Activated naive CD8-positive, alpha-beta T cell treated with anti-CD3 and anti-CD28 coated beads, Interleukin-2, amount 10 ng/mL, durations not matched to agents 7 days and 5 days (primary cell): ENCODE measurements around the gene HBZ. TPM values are rescaled to one million over a fixed set of nuclear protein-coding genes. Genes with fewer than 3 reads are reported as not detected.
A peak's percentile ranks its signal among the peaks of the same experiment; 100 is the strongest.

ENCODE experiments used
- ATAC-seq: fragments of 150-1000 bp; cut with Tn5 transposase; one replicate; pipeline ENCODE4 v1.10.0; 2021; ENCODE audit warnings: low read depth, moderate library complexity
- POLR2A ChIA-PET: fragments of 350-600 bp; sonication (Branson Sonifier 250); formaldehyde crosslinking; loops from one replicate; lab custom pipeline; 2021; ENCODE audit warnings: antibody characterized with exemption; lab: Charles Lee
- DNase-seq: peaks from one replicate; pipeline ENCODE4 v3.0.0; 2021
- H3K27ac Mint-ChIP-seq: one replicate; pipeline ENCODE4 v1.8.0; 2022; ENCODE audit warnings: mild to moderate bottlenecking, mixed read lengths
- H3K27me3 Mint-ChIP-seq: one replicate; pipeline ENCODE4 v1.8.0; 2022; ENCODE audit warnings: mild to moderate bottlenecking, moderate library complexity, mixed read lengths
- H3K36me3 Mint-ChIP-seq: one replicate; pipeline ENCODE4 v1.8.0; 2021; ENCODE audit warnings: mild to moderate bottlenecking, mixed read lengths
- H3K4me1 Mint-ChIP-seq: one replicate; pipeline ENCODE4 v1.8.0; 2021; ENCODE audit warnings: mixed read lengths
- H3K4me3 Mint-ChIP-seq: one replicate; pipeline ENCODE4 v1.8.0; 2022; ENCODE audit warnings: mild to moderate bottlenecking, moderate library complexity, mixed read lengths
- H3K9me3 Mint-ChIP-seq: one replicate; pipeline ENCODE4 v1.8.0; 2021; ENCODE audit warnings: mixed read lengths
- total RNA-seq, 2 experiments: library from RNA; stranded (reverse); gene quantifications; one replicate each; pipeline ENCODE4 v1.2.3, GENCODE V29; 2021

Gene HBZ
- total RNA-seq: not detected

DNA sequence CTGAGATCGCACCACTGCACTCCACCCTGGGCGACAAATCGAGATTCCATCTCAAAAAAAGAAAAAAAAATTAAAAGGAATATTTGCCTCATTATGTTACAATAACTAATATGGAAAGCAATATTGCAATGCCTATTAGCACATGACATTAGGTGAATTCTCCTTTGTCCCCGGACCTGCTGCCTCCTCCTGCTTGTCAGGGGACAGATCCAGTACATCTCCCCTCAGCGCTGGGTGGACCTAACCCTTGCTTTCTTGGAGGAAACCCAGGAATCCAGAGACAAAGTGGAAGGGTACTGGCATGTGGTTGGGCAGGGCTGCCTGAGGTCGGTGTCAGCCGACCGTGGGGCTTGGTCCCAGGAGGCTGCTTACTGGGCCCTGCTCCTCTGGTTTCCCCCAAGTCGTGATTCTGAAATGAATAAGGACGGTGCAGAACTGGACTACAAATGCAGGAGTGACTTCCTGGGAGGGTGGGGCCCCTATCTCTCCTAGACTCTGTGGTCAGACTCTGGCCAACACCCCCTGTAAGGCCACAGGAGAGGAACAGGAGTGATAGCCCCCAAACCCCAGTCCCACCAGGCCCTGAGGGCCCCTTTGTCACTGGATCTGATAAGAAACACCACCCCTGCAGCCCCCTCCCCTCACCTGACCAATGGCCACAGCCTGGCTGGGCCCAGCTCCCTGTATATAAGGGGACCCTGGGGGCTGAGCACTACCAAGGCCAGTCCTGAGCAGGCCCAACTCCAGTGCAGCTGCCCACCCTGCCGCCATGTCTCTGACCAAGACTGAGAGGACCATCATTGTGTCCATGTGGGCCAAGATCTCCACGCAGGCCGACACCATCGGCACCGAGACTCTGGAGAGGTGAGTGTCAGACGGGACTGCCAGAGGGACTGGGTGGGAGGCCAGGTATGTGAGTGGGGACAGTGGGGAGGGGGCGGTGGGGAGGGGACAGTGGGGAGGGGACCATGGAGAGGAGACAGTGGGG lies at the start of gene HBZ:
Gene HBZ, plus strand, starts transcription at position 504 of the 988 bp plus-strand sequence. Its CDS starts 266 bp downstream, at position 770.
- DNase-seq (no peak), ATAC-seq (peak; percentile 9)
- Mint-ChIP-seq H3K4me3 (peak within 1 kb of the TSS; percentile 13), H3K36me3 (no peaks in the 10 kb centered on the region), H3K27me3 (peaks cover 37% of the 10 kb centered on the region), H3K9me3 (no peaks in the 10 kb centered on the region), H3K4me1 (peaks cover 5% of the 10 kb centered on the region), H3K27ac (no peak within 1 kb of the TSS)
- POLR2A ChIA-PET: no interaction called here

DNA sequence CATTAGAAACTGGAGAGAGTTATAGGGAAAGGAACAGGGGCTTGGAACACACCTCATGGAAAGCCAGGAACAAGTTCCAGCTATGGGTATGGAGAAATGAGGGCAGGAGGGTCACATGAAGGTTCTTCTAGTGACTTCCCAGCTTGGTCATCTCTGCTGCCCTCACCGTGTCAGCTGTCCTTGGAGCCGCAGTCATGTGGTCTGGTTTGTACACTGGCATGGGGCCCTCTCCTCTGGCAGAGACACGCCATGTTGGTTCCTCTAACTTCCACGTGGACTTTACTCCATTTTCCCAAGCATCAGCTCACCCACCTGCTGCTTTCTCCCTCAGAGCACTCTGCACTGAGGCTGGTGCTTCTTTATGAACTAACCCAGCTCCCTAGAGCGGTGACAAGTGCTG lies 48.1 kb upstream of the HBZ start:
- no peak overlapping the region for H3K27ac Mint-ChIP-seq
- POLR2A ChIA-PET: no interaction called here
- H3K4me1 Mint-ChIP-seq: no peaks in the 10 kb centered on the region
- H3K9me3 Mint-ChIP-seq: no peaks in the 10 kb centered on the region
- no peaks in the 10 kb centered on the region for H3K27me3 Mint-ChIP-seq
- no peak overlapping the region for H3K4me3 Mint-ChIP-seq
- DNase-seq (no peak), ATAC-seq (no peak)
- H3K36me3 Mint-ChIP-seq: no peaks in the 10 kb centered on the region

DNA sequence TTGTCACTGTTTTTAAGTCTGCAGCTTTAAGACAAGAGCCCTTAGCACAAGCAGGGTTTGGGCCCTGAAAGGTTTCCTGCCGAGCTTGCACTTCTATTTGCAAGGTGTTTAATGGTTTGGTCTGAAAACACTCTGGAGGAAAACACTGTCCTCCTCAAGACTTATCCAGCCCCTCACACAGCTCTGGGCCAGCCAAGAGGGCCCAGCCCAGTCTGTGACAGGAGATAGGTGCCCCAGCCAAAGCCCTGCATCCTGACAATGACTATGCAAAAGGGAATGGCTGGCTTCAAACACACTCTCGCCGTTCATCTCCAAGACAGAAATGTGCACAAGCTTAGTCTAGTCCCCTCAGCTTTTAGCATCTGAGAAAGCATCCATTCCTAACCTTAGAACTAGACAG lies 47.5 kb upstream of the HBZ start:
- DNase-seq (no peak), ATAC-seq (no peak)
- POLR2A ChIA-PET: no interaction called here
- no peaks in the 10 kb centered on the region for H3K36me3 Mint-ChIP-seq
- H3K27ac Mint-ChIP-seq: no peak overlapping the region
- H3K4me1 Mint-ChIP-seq: no peaks in the 10 kb centered on the region
- no peak overlapping the region for H3K4me3 Mint-ChIP-seq
- no peaks in the 10 kb centered on the region for H3K27me3 Mint-ChIP-seq
- H3K9me3 Mint-ChIP-seq: no peaks in the 10 kb centered on the region

DNA sequence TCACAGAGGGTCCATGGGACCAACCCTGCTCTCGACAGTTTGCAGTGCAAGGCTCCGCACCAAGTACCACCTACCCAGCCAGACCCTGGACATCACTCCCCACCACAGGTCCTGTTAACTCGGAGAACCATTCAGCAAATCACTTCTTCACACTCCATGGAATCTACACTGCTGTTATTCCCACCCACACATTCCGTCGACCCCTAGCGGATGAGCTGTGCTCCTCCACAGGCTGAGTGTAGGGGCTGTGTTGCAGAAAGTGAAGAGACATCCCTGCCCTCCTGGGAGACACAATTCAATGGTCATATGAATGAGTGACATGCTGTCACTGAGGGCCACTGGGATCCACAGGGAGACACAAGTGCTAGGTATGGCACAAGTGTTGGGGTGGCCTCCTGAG lies 46.9 kb upstream of the HBZ start:
- no peaks in the 10 kb centered on the region for H3K9me3 Mint-ChIP-seq
- no peaks in the 10 kb centered on the region for H3K4me1 Mint-ChIP-seq
- peaks cover 3% of the 10 kb centered on the region for H3K36me3 Mint-ChIP-seq
- no peak overlapping the region for H3K4me3 Mint-ChIP-seq
- no peak for DNase-seq
- POLR2A ChIA-PET: no interaction called here
- no peaks in the 10 kb centered on the region for H3K27me3 Mint-ChIP-seq
- no peak for ATAC-seq
- no peak overlapping the region for H3K27ac Mint-ChIP-seq

DNA sequence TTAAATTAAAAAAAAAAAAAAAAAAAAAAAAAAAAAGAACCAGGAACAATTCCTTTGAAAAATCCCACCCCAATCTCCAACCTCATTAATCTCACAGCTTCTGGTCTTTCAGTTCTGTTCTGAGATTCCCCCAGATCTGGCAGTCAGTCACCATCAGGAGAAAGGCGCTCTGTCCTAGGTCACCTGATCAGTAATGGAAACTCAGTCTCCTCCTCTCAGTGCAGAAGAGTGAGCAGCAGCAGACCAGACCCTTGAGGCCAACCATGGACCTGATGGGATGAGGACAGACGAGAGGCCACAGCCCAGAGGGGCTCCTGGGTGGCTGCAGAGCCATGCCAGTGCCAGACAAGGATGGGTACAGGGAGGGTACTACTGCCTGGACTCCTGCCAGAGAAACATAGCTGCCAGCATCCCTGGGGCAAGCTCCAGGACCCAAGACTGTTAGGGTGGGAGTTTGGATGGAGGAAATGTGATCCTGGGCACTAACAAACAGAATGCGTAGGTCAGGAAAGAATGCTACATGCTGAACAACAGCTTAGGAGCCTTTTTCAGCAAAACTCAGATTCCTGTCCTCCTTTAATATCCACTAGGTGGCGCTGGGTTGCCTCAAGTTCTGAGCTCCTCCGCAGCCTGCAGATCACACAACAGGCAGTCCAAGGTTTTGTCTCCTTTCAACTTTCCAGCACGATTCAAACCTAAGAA lies 45.7 kb upstream of the HBZ start:
- Mint-ChIP-seq H3K27ac (no peak overlapping the region), H3K27me3 (no peaks in the 10 kb centered on the region), H3K9me3 (no peaks in the 10 kb centered on the region), H3K36me3 (peaks cover 3% of the 10 kb centered on the region), H3K4me3 (no peak overlapping the region), H3K4me1 (no peaks in the 10 kb centered on the region)
- POLR2A ChIA-PET: interaction anchor here (0.8 kb wide), 1 partner anchor 256 kb away, joined by 5 read pairs; no protein-coding TSS in a partner anchor
- ATAC-seq (peak; percentile 74), DNase-seq (no peak)

DNA sequence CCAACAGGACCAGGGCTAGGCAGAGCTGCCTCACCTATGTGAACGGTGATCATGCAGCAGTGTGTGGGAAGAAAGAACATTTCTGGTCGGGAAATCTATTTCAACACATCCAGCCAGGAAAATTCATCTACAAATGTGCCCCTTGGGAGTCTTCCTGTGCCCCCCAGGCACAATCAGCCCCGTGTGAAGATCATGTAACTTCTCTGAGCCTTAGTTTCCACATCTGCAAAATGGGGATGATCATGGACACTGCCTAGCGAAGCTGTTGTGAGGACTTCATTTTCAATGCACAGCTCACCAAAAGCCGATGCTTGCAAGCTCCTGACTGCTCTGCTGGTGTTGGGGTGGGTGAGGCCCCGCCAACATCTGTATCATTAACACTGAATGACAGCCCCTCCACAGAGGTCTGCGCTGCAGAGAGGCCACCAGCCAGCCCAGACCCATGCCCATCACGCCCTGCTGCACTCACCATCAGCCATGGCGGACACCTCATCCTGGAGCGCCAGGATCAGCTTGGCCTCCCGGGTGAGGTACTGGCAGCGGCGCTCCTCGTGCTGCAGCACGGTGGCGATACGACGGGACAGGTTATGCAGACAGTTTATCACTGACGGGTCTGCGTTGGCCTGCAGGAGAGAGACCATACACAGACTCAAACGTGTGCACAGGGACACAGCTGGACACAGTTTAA lies 40.1 kb upstream of the HBZ start:
- Mint-ChIP-seq H3K36me3 (peaks cover 3% of the 10 kb centered on the region), H3K4me3 (no peak overlapping the region), H3K4me1 (no peaks in the 10 kb centered on the region), H3K27ac (no peak overlapping the region), H3K9me3 (no peaks in the 10 kb centered on the region), H3K27me3 (no peaks in the 10 kb centered on the region)
- DNase-seq (no peak), ATAC-seq (no peak)
- POLR2A ChIA-PET: no interaction called here

DNA sequence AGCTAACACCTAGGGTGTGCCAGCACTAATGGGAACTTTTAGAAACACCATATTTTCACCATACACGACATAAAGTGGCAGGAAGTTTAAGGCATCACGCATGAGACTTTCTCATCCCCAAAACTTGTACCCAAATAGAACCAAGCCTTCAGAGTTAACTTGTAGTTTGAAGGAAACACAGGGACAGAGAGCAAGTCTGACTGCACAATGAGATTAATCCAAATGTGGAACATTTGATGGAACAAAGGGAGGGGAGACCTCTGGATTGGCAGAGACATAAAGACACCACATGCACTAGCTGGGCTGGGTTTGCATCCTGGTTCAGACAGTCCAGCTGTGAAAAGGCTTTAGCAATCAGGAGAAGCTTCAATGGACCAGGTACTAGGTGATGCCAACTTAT lies 38.1 kb upstream of the HBZ start:
- Mint-ChIP-seq H3K4me1 (no peaks in the 10 kb centered on the region), H3K4me3 (no peak overlapping the region), H3K27ac (no peak overlapping the region), H3K9me3 (no peaks in the 10 kb centered on the region), H3K27me3 (no peaks in the 10 kb centered on the region), H3K36me3 (peaks cover 3% of the 10 kb centered on the region)
- ATAC-seq: no peak
- no peak for DNase-seq
- POLR2A ChIA-PET: no interaction called here

DNA sequence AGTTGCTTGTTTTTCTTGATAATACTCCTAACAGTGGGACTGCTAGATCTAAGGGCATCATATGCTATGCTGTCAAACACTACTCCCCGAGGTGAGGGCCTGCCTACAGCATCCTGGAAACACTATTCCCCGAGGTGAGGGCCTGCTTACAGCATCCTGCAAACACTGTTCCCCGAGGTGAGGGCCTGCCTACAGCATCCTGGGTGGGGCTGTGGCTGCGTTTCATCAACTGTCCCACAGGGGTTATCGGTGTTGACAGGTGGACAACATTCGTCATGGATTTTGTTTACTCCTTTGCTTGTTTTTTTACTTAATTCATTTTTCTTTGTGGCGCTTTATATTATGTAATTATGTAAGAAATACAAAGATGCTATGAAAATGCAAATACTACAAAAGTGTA lies 36.4 kb upstream of the HBZ start:
- Mint-ChIP-seq H3K36me3 (no peaks in the 10 kb centered on the region), H3K4me1 (no peaks in the 10 kb centered on the region), H3K27ac (no peak overlapping the region), H3K9me3 (no peaks in the 10 kb centered on the region), H3K4me3 (no peak overlapping the region), H3K27me3 (no peaks in the 10 kb centered on the region)
- DNase-seq (no peak), ATAC-seq (no peak)
- POLR2A ChIA-PET: no interaction called here

DNA sequence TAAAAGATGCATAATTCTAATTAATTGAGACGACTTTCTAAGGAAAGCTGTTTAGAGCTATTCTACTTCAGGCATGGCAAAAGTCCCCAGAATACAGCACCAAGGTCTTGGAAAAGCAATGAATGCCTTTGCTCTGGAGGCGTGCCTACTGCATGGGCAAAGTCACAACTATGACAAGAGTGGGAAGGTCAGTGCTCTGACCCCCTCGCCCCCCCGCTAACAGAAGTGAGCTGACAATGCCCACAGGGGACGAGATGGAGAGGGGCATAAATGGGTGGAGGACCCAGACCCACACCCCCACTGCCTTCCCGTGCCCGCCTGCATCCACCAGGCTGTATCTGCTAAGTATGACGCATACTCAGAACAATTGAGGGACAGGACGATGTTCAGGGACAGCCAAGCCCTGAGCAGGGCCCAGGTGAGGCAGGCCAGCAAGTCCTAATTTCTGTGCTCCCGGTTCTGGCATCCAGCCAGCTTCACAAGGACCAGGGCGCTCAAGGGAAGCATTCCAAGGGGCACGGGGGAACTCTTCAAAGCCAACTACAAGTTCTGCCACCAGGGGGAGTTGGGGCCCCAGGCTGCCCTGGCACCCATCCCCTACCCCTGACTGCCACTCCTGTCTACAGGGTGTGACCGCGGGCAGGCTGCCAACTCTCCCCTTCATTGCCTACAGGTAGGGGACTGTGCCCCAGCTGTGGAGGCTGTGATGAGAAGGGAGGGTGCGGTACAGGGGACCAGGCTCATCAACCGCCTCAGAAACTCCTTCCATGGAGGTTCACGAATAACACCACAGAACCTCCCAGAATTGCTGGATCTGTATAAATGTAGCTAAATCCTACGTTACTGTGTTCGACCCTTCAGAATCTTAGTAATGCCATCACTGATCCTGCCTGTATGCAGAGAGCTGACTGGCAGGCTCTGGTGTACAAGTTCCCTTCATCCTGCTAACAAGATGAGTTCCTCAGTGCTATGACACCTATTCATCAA lies 34.8 kb upstream of the HBZ start:
- peak; percentile 81 for ATAC-seq
- H3K27ac Mint-ChIP-seq: no peak overlapping the region
- H3K27me3 Mint-ChIP-seq: no peaks in the 10 kb centered on the region
- POLR2A ChIA-PET: no interaction called here
- H3K36me3 Mint-ChIP-seq: no peaks in the 10 kb centered on the region
- H3K4me3 Mint-ChIP-seq: no peak overlapping the region
- peak; percentile 65 for DNase-seq
- no peaks in the 10 kb centered on the region for H3K9me3 Mint-ChIP-seq
- H3K4me1 Mint-ChIP-seq: no peaks in the 10 kb centered on the region

DNA sequence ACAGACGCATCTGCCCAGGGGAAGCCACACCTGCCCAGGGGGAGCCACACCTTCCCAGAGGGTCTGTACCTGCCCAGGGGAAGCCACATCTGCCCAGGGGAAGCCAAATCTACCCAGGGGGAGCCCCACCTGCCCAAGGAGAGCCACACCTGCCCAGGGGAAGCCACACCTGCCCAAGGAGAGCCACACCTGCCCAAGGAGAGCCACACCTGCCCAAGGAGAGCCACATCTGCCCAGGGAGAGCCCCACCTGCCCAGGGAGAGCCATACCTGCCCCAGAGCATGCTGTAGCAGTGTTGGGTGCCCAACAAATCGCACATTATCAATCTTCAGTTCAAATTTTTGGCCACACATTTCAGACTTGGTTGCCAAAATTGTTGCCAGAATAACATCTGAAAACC lies 33.6 kb upstream of the HBZ start:
- no peak for ATAC-seq
- DNase-seq: no peak
- no peaks in the 10 kb centered on the region for H3K27me3 Mint-ChIP-seq
- no peak overlapping the region for H3K27ac Mint-ChIP-seq
- H3K9me3 Mint-ChIP-seq: no peaks in the 10 kb centered on the region
- no peaks in the 10 kb centered on the region for H3K36me3 Mint-ChIP-seq
- no peak overlapping the region for H3K4me3 Mint-ChIP-seq
- H3K4me1 Mint-ChIP-seq: no peaks in the 10 kb centered on the region
- POLR2A ChIA-PET: interaction anchor here (0.5 kb wide), 1 partner anchor 20 kb away, joined by 3 read pairs; the partner anchor contains the start of gene NPRL3

DNA sequence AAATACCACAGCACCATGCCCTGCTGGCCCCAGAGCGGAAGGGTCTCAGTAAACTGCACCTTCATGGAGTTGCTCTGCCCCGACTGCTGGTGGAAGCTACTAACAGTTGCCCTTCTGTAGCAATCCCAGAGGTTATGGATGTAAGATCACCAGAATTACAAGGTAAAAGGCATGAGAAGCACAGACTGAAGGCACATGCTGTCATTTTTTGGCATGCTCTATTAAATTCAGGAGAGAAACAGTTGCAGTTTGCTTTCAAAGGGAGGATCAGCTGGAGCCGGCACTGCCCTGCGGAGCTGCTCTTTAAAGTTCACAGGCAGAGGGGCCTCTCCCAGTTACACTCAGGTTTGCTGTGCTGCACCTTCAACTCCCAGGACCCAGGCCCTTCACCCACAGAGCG lies 33.1 kb upstream of the HBZ start:
- Mint-ChIP-seq H3K4me1 (no peaks in the 10 kb centered on the region), H3K27me3 (no peaks in the 10 kb centered on the region), H3K27ac (no peak overlapping the region), H3K9me3 (no peaks in the 10 kb centered on the region), H3K36me3 (no peaks in the 10 kb centered on the region), H3K4me3 (no peak overlapping the region)
- POLR2A ChIA-PET: no interaction called here
- ATAC-seq (no peak), DNase-seq (no peak)

DNA sequence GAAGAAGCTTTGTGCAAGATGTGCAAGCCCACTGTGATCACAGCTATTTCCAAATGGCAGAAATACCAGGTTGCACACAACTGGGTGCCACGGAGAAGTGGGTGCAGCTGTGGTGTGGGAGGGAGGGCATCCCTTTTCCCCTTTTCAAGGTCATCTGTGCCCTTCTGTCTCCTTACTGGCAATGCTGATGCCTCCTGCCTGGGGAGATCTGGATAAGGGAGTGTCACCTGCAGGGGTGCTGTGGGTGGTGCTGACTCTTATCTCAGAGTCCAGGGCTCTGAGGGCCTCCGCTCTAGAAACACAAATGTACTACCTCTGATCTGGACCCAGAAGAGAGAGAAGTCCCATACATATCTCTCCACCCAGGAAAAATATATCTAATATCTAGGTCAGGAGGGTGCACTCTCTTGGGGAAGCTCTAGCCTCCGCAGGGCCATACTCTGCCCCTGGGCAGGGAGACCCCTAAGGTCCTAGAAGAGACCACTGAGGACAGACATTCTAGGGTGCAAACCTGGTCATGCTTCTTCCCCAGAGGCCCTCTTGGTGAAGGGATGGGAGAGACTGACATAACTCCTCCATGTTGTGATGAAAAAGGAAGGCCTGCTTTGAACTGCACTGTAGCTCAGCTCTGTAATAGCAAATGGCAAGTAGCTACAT lies 32.5 kb upstream of the HBZ start:
- H3K27ac Mint-ChIP-seq: no peak overlapping the region
- H3K4me3 Mint-ChIP-seq: no peak overlapping the region
- POLR2A ChIA-PET: no interaction called here
- no peaks in the 10 kb centered on the region for H3K4me1 Mint-ChIP-seq
- no peaks in the 10 kb centered on the region for H3K36me3 Mint-ChIP-seq
- H3K27me3 Mint-ChIP-seq: no peaks in the 10 kb centered on the region
- DNase-seq: no peak
- H3K9me3 Mint-ChIP-seq: no peaks in the 10 kb centered on the region
- no peak for ATAC-seq
